GOT3 (cell line): ENCODE data around the gene ATP13A2.
"Not testable (repeated sequence)": the region's sequence is repeated elsewhere in the genome, so short reads cannot be mapped to it uniquely, and the experiment has no call there.

Source experiments
- DNase-seq: peaks from one replicate; lab custom pipeline; 2025; ENCODE audit warnings: mixed read lengths; lab: John Stamatoyannopoulos, UW

The ATP13A2 gene

DNA sequence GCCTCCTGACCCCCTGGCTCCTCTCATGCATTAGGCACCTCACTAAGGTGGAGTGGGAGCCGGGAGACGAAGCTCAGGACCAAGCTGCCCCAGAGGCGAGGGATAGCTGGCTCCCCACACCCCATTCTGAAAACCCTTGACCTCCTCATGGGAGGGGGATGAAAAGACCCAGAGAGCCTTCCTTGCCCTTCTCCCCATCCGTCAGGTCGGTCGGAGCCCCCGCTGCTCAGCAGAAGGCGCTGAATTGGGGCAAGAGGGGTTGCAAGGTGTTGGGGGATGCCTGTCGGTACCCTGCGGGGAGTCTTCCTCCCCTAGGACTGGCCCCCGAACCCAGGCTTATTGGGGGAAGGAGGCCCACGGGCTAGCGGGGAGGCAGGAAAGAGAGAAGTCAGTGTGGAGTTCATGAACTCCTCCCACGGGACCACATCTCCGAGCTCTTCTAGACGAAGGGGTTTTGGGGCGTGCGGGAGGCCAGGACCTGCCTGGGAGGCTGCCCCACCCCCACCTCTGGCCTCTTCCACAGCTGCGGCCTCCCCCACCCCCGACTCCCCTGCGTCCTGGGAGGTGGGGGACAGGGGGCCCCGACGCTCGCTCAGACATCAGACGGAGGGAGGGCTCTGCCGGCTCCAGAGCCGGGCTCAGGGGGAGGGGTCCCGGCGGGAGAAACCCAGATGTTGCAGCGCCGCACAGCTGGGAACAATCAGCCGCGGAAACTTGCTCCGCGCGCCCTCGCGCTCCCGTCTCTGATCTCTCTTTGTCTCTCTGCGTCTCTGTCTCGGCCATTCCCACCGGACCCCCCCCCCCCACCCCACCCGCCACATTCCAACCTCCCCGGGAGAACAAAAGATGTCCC, 32.0 kb downstream of the ATP13A2 start:
- no peak for DNase-seq

DNA sequence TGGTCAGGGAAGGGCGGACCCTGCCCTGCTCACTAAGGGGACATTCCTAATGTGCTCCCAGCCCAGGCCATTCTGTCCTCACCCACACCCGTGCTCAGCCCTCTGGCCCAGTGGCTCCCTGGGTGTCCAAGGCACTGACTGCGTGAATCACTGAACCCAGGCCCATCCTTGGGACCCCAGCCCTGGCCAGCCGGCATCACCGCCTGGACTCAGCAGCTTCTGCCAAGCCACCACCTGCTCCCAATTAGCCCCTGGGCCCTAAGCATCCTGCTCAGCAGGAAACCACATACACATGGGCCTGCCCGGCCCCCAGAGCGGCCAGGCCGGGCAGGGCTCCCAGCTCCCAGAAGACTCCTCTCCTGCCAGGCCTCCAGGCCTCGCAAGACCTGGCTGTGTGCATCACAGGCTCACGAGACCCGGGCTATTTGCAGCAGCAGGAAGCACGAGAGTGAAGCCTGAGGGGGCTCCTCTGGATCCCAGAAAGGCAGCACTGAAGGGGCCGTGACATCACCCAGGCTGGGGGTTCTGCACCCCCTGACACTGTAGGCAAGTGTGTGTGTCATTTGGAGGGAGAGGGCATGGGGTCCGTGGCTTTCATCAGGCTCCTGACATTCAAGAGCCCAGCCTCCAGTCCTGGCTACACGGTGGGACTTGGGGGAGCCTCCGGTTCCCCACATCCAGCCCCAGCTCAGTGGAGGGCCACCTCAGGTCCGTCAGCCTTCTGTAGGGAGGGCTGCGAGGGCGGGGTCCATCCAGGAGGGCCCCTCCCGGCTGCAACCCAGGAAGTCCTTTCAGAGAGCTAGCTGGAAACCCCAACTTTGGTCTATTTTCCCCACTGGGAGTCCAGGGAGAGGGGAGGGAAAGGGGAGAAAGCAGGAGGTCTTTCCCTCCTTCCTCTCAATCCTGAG, 32.9 kb downstream of the ATP13A2 start:
- DNase-seq, result no peak

DNA sequence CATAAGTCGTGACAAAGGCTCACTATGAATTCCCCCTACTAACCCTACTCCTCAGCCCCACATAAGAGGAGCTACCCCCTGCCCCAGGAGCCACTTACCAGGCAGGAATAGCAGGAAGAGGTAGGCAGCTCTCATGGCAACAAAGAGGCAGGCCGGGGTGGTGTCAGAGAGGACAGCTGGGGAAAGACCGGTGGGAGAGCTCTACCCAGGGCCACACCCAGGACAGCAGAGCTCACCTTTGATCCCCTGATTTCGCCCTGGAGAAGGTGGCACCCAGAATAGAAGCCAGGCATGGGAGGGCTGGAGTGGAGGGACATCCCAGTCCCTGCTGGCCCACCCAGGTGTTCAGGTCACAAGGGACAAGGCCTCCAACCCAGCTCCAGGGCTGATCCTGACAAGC, 33.6 kb downstream of the ATP13A2 start:
- DNase-seq, result no peak

DNA sequence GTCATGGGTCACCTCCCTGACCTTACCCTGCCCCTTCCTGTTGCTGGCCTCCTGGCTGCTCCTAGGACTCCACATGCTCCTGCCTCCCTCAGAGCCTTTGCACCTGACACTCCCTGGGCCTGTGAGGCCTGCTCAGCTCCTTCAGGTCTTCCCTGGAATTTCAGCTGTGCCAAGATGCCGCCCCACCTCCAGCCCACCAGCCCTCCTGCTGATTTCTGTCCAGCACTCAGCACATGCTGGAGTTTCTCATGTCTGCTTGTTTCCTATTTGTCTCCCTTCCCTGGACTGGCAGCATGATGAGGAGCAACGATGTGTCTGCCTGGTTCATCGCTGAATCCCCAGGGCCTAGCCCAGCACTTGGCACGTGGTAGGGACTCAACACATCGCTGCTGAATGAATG, 34.4 kb downstream of the ATP13A2 start:
- no peak for DNase-seq

DNA sequence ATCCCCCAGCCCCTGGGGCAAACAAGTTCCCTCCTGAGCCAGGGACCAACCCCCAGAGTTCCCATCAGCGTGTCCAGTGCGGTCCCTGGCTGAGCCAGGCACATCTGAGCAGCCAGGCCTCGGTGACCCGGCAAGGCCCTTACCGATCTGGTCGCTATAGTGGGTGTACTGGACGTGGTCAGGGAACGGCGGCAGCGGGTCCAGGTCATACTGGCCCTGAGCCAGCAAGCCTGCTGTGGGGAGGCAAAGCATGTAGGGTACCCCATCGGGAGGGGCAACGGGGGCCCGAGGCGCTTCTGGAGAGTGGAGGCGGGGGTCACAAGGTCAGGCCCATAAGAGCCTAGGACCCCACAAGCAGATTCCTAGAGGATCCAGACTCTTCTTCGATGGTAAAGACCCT, 34.8 kb downstream of the ATP13A2 start:
- no peak for DNase-seq

DNA sequence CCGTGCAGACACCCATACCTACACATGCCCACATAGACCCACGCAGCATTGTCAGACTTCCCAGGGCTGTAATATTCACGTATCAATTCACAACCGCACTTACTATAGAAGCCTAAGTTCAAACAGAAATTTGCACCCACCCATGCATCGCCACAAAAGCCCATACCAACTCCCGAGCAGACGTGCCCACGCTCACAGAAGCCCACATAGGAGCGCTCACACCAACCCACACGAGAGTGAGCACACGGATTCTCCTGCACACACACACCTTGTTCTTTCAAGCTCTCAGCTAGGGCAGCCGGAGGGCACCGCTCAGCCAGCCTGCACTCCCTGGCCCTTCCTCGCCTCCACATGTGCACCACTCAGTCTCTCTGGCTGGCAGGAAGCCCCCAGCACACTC, 35.9 kb downstream of the ATP13A2 start:
- no peak for DNase-seq

DNA sequence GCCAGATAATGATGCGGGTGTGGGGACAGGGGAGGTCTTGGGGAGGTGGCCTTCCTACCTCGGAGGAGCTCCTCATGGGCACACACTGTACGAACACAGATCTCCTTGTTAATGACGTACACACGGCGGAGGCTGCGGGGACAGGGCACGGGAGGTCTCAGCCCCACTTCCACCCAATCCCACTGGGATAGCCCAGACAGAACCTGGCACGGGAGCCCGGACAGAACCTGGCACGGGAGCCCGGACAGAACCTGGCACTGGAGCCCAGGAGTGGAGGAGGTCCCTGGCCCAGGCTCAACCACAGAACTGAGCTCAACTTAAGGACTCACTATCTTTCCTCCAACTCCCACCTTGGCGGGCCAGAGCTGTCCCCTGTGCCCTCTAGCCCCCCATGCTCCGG, 36.5 kb downstream of the ATP13A2 start:
- no peak for DNase-seq

DNA sequence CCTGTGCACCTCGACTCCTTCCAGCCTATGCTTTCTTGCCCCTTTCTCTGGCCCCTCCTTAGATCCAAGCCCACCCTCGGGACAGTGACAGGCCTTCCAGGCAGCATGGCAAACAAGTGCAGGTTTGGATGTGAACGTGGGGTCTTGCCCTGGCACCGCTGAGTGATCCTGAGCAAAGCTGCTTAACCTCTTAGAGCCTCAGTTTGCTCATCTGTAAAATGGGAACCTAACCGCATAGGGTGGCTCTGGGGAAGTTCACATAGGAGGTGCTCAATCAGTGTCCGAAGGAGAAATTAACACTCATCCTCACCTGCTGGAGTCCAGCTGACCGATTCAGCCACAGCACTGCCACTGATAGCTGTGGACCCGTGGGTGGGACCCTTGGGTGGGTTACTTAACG, 38.5 kb downstream of the ATP13A2 start:
- DNase-seq, result no peak

DNA sequence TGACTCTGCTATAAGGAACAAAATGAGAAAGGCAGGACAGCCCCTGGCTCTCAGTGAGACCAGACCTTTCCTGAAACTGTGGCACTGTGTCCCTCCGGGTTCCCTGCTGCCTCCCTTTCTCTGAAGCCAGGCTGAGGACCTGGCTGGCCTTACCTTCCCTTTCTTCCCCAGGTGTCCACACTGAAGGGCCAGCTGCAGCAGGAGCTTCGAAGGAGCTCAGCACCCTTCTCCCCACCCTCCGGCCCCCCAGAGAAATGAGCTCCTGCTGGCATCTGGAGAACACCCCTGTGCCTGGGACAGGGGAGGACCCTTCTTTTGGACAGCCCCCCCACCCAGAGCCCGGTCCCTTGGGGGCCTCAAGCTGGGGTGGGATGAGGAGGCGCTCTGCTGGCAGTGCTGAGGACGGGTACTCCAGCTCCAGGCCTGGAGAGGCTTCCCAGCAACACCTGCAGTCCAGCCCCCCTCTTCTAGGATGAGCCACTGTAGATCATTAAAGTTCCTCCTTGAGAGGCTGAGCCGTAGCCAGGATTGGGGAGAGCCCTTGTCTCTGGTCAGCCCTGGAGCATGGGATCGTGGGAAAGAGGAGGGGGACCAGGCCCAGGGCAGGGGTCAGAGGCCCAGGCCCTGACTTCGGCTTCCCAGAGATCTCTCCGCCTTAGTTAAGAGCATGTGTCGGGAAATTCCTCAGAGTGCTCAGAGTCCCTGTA, 39.4 kb downstream of the ATP13A2 start:
- DNase-seq, result no peak

DNA sequence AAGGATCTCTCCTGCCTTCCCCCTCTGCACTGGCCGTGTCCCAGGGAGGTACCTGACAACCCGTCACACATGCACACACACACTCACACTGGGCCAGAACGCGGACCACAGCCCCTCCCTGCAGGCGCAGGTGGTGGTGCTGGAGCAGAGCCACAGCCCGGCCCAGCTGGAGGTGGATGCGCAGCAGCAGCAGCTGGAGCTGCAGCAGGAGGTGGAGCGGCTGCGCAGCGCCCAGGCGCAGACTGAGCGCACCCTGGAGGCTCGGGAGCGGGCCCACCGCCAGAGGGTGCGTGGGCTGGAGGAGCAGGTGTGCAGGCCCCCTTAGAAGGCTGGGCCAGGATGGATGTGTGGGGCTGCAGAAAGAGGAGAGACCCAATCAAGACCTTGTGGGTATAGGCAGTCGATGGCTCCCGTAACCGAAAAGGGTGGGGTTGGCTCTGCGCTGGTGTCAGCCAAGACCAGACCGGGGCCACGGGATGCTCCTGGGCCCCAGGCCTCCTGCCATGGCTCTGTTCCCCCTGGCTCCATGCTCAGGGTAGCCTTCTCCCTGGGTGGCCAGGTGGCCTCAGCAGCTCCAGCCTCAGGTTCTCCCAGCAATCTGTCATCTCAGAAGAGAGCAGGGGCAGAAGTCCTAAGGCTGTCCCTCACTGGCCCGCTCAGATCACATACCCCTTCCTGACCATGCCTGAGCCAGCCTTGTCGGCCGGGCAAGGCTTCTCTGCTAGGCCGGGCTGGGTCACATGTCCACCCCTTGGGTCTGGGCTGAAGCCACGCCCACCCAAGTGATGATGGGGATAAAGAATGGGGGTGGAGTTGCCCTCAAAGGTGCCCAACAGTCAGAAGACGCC, 40.2 kb downstream of the ATP13A2 start:
- no peak for DNase-seq

DNA sequence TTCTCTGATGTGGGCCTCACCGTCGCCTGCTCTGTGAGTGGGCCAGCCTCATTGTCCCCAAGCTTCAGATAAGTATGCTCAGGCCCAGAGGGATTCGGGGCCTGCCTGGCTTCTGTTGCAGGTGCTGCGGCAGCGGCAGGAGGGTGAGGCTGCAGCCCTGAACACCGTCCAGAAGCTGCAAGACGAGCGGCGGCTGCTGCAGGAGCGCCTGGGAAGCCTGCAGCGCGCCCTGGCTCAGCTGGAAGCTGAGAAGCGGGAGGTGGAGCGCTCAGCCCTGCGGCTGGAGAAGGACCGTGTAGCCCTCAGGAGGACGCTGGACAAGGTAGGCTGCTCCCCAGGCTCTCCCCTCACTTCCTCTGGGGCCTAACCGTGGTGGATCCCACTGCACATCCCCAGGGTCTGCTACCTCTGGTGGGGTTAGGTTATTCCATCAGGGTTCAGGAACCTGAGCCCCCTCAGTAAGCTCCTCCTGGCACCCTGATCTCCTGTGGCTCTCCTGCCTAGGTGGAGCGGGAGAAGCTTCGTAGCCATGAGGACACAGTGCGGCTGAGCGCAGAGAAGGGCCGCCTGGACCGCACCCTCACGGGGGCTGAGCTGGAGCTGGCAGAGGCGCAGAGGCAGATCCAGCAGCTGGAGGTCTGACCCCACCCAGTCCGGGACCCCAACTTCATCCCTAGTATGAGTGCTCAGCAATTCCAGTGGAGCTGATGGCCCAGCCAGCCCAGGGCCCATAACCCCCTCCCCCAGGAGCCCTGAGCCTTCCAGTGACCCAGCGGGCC, 41.4 kb downstream of the ATP13A2 start:
- DNase-seq, result no peak

DNA sequence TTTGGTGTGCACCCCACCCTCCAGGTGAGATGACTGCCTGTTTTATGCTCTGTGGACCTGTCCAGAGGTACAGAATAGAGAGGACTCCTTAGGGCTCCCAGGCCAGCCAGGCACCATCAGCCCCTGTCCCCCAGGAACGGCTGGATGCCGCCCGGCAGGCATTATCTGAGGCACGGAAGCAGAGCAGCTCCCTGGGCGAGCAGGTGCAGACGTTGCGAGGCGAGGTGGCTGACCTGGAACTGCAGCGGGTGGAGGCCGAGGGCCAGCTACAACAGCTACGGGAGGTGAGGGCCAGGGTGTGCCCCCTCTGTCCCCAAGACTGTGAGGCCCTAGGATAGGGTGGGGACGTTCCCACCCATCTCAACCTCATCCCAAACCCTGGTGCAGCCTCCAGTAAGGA, 42.1 kb downstream of the ATP13A2 start:
- DNase-seq, result no peak

DNA sequence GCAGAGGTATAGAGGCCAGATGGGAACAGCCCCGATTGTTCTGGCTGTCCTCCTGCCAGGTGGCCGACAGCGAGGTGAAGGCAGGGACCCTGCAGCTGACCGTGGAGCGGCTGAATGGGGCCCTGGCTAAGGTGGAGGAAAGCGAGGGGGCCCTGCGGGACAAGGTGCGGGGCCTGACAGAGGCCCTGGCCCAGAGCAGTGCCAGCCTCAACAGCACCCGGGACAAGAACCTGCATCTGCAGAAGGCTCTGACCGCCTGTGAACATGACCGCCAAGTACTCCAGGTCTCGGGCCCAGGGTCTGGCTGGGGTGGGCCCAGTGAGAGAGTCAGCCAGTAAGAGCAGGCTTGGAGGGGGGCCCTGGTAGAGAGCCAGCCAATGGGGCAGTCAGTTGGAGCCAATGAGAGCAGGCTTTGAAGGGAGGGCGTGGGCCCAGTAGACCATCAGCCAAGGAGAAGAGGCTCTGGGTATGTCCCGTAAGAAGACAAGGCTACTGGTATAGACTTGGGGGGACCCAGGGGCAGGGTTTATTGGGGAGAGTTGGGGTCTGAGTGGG, 42.6 kb downstream of the ATP13A2 start:
- no peak for DNase-seq

DNA sequence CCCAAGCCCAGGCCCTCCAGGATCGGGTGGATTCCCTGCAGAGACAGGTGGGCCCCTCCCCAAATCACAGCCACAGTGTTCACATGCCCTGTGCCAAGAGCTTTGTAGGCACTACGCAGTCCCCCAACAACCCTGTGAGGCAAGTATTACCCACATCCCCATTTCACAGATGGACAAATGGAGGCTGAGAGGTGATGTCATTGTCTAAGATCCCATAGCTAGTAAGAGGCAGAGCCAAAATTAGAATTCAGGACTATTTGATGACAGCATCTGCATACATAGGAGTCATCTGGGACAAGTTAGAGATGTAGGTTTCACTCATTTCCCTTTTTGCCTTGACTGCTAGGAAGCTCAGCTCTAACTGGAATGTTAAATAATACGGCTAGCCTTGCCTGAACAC, 43.4 kb downstream of the ATP13A2 start:
- no peak for DNase-seq

DNA sequence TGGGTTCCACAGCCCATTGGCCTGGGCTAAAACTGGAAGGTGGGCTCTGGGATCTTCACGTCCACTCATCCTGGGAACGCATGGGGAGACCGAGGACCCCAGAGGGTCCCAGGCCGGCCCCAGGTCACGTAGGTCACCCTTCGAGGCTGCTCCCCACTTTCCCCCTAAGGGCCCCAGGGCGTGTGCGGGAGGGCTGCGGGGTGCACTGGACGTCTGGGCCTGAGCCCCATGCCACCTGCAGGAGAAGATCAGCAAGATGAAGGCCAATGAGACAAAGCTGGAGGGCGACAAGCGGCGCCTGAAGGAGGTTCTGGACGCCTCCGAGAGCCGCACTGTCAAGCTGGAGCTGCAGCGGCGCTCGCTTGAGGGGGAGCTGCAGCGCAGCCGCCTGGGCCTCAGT, 43.8 kb downstream of the ATP13A2 start:
- DNase-seq, result no peak

DNA sequence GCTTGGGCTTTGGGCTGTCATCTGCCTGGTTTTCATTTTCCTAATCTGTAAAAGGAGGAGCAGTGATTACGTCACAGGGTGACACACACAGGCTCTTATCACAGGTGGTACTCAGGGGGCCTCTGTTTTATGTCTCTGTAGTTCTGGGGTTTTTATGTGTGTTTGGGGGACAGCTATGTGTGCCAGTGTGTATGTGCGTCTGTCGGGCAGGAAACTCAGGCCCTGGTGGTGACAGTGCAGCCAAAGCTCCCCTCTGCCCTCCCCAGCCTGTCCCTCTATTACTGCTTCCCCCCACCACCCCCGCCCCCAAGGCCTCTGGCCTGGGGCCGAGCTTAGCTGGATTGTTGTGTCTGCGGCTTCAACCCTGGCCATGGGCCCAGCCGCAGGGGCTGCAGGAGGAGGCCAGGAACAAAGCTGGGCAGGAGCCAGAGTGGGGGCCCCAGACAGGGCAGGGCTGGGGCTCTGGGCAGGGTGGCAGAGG, 44.6 kb downstream of the ATP13A2 start:
- DNase-seq, result no peak

DNA sequence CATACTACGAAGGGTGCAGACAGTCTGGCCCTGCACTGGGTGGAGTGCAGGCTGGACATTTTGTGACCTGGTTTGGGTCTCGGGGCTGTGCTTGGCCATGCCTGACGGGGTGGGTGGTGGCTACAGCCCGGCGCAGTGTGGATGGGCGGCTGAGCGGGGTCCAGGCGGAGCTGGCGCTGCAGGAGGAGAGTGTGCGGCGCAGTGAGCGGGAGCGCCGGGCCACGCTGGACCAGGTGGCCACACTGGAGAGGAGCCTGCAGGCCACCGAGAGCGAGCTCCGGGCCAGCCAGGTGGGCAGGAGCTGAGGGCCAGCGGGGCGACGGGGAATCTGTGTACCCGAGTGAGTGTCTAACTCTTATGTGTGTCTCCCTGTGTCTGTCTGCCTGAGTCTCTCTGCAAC, 45.4 kb downstream of the ATP13A2 start:
- no peak for DNase-seq

DNA sequence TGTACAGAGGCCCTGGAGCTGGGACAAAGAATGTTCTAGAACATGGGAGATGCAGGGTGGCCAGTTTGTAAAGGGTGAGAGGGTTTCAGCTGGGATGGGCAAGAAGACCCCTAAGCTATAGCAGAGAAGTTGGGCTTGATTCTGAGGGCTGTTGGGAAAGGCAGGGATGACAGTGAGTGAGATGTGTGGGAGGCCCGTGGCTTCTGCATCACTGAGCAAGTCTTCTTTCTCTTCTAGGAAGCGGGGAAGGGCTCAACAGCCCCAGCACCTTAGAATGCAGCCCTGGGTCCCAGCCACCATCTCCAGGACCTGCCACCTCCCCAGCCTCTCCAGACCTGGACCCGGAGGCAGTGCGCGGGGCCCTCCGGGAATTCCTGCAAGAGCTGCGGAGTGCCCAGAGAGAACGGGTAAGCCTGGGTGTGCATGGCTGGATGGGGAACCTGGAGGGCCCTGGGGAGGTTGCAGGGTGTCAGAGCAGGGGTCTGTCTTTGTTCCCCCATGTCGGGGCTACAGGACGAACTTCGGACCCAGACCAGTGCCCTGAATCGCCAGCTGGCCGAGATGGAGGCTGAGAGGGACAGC, 46.2 kb downstream of the ATP13A2 start:
- no peak for DNase-seq

DNA sequence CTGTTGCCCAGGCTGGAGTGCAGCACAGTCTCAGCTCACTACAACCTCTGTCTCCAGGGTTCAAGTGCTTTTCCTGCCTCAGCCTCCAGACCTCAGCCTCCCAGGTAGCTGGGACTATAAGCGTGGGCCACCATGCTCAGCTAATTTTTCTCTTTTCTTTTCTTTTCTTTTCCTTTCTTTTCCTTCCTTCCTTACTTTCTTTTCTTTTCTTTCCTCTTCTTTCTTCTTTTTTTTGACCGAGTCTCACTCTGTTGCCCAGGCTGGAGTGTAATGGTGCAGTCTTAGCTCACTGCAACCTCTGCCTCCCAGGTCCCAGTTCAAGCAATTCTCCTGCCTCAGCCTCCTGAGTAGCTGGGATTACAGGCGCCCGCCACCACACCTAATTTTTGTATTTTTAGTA, 47.6 kb downstream of the ATP13A2 start:
- not testable (repeated sequence) for DNase-seq
